GM12891 (cell line): Measurements from ENCODE around the gene SLC16A8.
"Not testable (repeated sequence)": the region's sequence is repeated elsewhere in the genome, so short reads cannot be mapped to it uniquely, and the experiment has no call there.

ENCODE experiments used
- DNase-seq: peaks from one replicate; pipeline ENCODE4 v3.0.0; 2011; ENCODE audit warnings: low spot score; ENCODE audit not compliant: insufficient read length
- FAIRE-seq: peaks from 2 replicates; lab custom pipeline; 2011; peaks lifted over from hg19 to GRCh38; lab: Jason Lieb, UNC
- PAX5 ChIP-seq: IDR thresholded peaks from 2 replicates; pipeline ENCODE4 v1.6.1; 2011; ENCODE audit warnings: low read length, moderate library complexity, mild to moderate bottlenecking; ENCODE audit not compliant: insufficient read depth, severe bottlenecking
- POLR2A ChIP-seq: IDR thresholded peaks from 2 replicates; pipeline ENCODE4 v1.6.1; 2011; ENCODE audit warnings: low read depth, low read length, control low read depth
- POLR2AphosphoS5 ChIP-seq: IDR thresholded peaks from 2 replicates; pipeline ENCODE4 v1.6.1; 2011; ENCODE audit warnings: low read depth, low read length, control low read depth
- POU2F2 ChIP-seq: IDR thresholded peaks from 2 replicates; pipeline ENCODE4 v1.6.1; 2011; ENCODE audit warnings: low read depth, mild to moderate bottlenecking, control low read depth, low read length, moderate library complexity
- SPI1 ChIP-seq: IDR thresholded peaks from 2 replicates; pipeline ENCODE4 v1.6.1; 2011; ENCODE audit warnings: low read depth, low read length, control low read depth
- TAF1 ChIP-seq: IDR thresholded peaks from 2 replicates; pipeline ENCODE4 v1.6.1; 2011; ENCODE audit warnings: low read depth, low read length, control low read depth

Gene SLC16A8

GRCh38 chr22:38042488-38042790, 41.5 kb downstream of the SLC16A8 start:
- no peak for FAIRE-seq
- TF ChIP-seq POLR2A (no peak), SPI1 (no peak), POU2F2 (no peak), POLR2AphosphoS5 (no peak), PAX5 (no peak), TAF1 (no peak)
- no peak for DNase-seq

- FAIRE-seq, result no peak
- TF ChIP-seq POU2F2 (no peak), PAX5 (no peak), TAF1 (no peak), POLR2AphosphoS5 (no peak), SPI1 (no peak), POLR2A (no peak)
- DNase-seq, result no peak
These were observed 42.1 kb downstream of the SLC16A8 start for GRCh38 chr22:38041760-38042487.

- TF ChIP-seq TAF1 (no peak), PAX5 (no peak), POU2F2 (no peak), POLR2A (no peak), SPI1 (no peak), POLR2AphosphoS5 (no peak)
- FAIRE-seq, result no peak
- no peak for DNase-seq
These were observed 42.8 kb downstream of the SLC16A8 start for GRCh38 chr22:38040953-38041759.

GRCh38 chr22:38038890-38039812, 44.8 kb downstream of the SLC16A8 start:
- TF ChIP-seq PAX5 (no peak), POLR2A (no peak), POLR2AphosphoS5 (no peak), TAF1 (no peak), SPI1 (no peak), POU2F2 (no peak)
- DNase-seq (no peak), FAIRE-seq (no peak)

- FAIRE-seq (no peak), DNase-seq (no peak)
- no peak for TF ChIP-seq POLR2AphosphoS5
- no peak for TF ChIP-seq SPI1
These were observed 45.6 kb downstream of the SLC16A8 start for GRCh38 chr22:38038426-38038825.

- not testable (repeated sequence) for DNase-seq, FAIRE-seq
These were observed 46.4 kb downstream of the SLC16A8 start for GRCh38 chr22:38037367-38038150.

GRCh38 chr22:38036392-38037062, 47.5 kb downstream of the SLC16A8 start:
- no peak for DNase-seq
- TF ChIP-seq POLR2AphosphoS5 (no peak), POLR2A (no peak), PAX5 (no peak), POU2F2 (no peak), SPI1 (no peak), TAF1 (no peak)
- FAIRE-seq, result no peak

GRCh38 chr22:38035530-38035885, 48.5 kb downstream of the SLC16A8 start:
- DNase-seq, result no peak
- FAIRE-seq, result no peak
- TF ChIP-seq TAF1, result no peak
- no peak for TF ChIP-seq POU2F2
- TF ChIP-seq POLR2A, result no peak
- no peak for TF ChIP-seq SPI1
- TF ChIP-seq PAX5, result no peak
- no peak for TF ChIP-seq POLR2AphosphoS5
